HUES6 (cell line): Measurements from ENCODE around the gene CCIN.
A peak's percentile ranks its signal among the peaks of the same experiment; 100 is the strongest.

ENCODE experiments used
- H3K27ac ChIP-seq: 2 replicates; pipeline ENCODE4 v1.7.0; 2013; ENCODE audit warnings: low read depth, mild to moderate bottlenecking, low read length, inconsistent platforms
- H3K27me3 ChIP-seq: 2 replicates; pipeline ENCODE4 v1.6.1; 2013; ENCODE audit warnings: low read length; ENCODE audit not compliant: control insufficient read depth, insufficient read depth
- H3K36me3 ChIP-seq: 2 replicates; pipeline ENCODE4 v1.6.1; 2013; ENCODE audit warnings: low read length; ENCODE audit not compliant: control insufficient read depth, insufficient read depth
- H3K4me1 ChIP-seq: 2 replicates; pipeline ENCODE4 v1.6.1; 2013; ENCODE audit warnings: low read length; ENCODE audit not compliant: control insufficient read depth, insufficient read depth
- H3K4me3 ChIP-seq: 2 replicates; pipeline ENCODE4 v1.5.1; 2013; ENCODE audit warnings: low read depth, low read length
- H3K9ac ChIP-seq: one replicate; pipeline ENCODE4 v1.6.1; 2013; ENCODE audit warnings: mild to moderate bottlenecking, low read length
- H3K9me3 ChIP-seq: 2 replicates; pipeline ENCODE4 v1.6.1; 2013; ENCODE audit warnings: low read depth, low read length; ENCODE audit not compliant: control insufficient read depth, insufficient read depth

Gene CCIN

GRCh38 chr9:36191686-36192085 is 22.5 kb downstream of the CCIN start:
- no peaks in the 10 kb centered on the region for H3K27me3 ChIP-seq
- H3K9me3 ChIP-seq = no peaks in the 10 kb centered on the region
- peak overlapping the region; percentile 85 for H3K9ac ChIP-seq
- H3K27ac ChIP-seq = peak overlapping the region; percentile 82; the same call in 1 of the 2 replicates
- peaks cover 21% of the 10 kb centered on the region for H3K36me3 ChIP-seq
- peak overlapping the region; percentile 75 for H3K4me3 ChIP-seq
- H3K4me1 ChIP-seq = peaks cover 17% of the 10 kb centered on the region

DNA sequence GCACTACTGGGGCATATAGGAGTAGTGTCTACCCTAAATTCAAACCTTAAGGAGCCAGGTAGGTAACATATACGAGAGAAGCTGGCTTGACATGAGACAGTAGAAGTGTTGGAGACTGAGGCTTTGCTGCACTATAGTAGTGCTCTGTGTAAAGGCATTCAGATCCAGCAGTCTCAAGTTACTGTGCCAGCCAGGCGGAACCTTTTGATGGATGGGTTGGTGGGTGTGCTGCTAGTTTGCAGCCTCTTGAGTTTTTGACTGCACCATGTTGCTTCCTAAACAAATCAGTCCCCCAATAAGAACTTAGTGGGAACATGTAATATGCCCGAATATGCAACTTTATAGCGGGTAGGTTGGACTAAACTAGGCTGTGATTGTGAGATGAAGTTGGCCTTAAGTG is 23.0 kb downstream of the CCIN start:
- H3K4me3 ChIP-seq = peak overlapping the region; percentile 75
- no peak overlapping the region for H3K27ac ChIP-seq

GRCh38 chr9:36193023-36193422 is 23.8 kb downstream of the CCIN start:
- H3K27me3 ChIP-seq = no peaks in the 10 kb centered on the region
- peaks cover 35% of the 10 kb centered on the region for H3K36me3 ChIP-seq
- peaks cover 17% of the 10 kb centered on the region for H3K4me1 ChIP-seq
- no peaks in the 10 kb centered on the region for H3K9me3 ChIP-seq
- H3K9ac ChIP-seq = no peak overlapping the region
- peak overlapping the region; percentile 75 for H3K4me3 ChIP-seq
- H3K27ac ChIP-seq = no peak overlapping the region

More for the DNA sequence above, 23.0 kb downstream of the CCIN start:
- no peaks in the 10 kb centered on the region for H3K9me3 ChIP-seq
- no peaks in the 10 kb centered on the region for H3K27me3 ChIP-seq
- H3K36me3 ChIP-seq = peaks cover 27% of the 10 kb centered on the region
- H3K9ac ChIP-seq = peak overlapping the region; percentile 85
- peaks cover 17% of the 10 kb centered on the region for H3K4me1 ChIP-seq

GRCh38 chr9:36194326-36195000 is 25.3 kb downstream of the CCIN start:
- Histone ChIP-seq H3K36me3 (peaks cover 44% of the 10 kb centered on the region), H3K9me3 (no peaks in the 10 kb centered on the region), H3K27ac (no peak overlapping the region), H3K9ac (no peak overlapping the region), H3K27me3 (no peaks in the 10 kb centered on the region), H3K4me3 (no peak overlapping the region), H3K4me1 (peaks cover 17% of the 10 kb centered on the region)

GRCh38 chr9:36204906-36205547 is 35.8 kb downstream of the CCIN start:
- no peaks in the 10 kb centered on the region for H3K27me3 ChIP-seq
- no peaks in the 10 kb centered on the region for H3K9me3 ChIP-seq
- no peak overlapping the region for H3K9ac ChIP-seq
- H3K36me3 ChIP-seq = peaks cover 98% of the 10 kb centered on the region
- H3K27ac ChIP-seq = no peak overlapping the region
- H3K4me3 ChIP-seq = no peak overlapping the region
- no peaks in the 10 kb centered on the region for H3K4me1 ChIP-seq

- H3K4me3 ChIP-seq = no peak overlapping the region
- no peaks in the 10 kb centered on the region for H3K9me3 ChIP-seq
- H3K4me1 ChIP-seq = no peaks in the 10 kb centered on the region
- no peak overlapping the region for H3K9ac ChIP-seq
- no peak overlapping the region for H3K27ac ChIP-seq
- H3K27me3 ChIP-seq = no peaks in the 10 kb centered on the region
- peaks cover 98% of the 10 kb centered on the region for H3K36me3 ChIP-seq
Measured at GRCh38 chr9:36207016-36207415, 37.8 kb downstream of the CCIN start.

- no peak overlapping the region for H3K9ac ChIP-seq
Measured at GRCh38 chr9:36207546-36208012, 38.4 kb downstream of the CCIN start.

DNA sequence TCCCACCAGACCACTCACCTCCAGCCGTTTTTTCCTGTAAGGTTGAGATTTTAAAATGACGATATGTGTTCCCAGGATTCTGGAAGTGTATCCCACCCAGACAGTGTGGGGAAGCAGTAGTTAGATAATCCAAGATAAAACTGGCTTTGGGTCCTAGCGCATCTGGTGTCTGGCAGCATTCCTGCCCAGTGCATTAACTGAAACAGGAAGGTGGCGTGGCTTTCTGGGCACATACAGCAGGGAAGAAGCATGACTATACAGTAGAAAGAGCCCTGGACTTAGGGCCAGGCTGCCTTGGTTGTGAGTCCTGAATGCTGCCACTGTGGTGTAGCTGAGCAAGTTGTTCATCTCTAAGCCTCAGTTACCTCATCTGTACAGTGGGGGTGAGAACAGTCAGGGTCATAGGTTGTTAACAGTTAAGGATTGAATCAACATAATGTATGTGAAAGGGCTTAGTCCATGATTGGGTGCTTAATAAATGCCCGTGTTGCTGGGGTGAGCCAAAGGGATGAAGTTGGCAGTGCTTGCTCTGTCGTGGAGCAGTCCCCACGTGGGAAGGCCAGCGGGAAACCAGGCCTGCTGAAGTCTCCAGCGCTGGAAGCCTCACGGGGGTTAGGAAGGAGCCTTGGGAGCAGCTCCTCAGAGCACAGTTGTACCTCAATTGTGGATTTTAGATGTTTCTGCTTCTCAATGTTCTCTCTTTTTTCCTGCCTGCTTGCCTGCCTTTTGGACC is 39.5 kb downstream of the CCIN start:
- H3K36me3 ChIP-seq = peaks cover 98% of the 10 kb centered on the region
- no peak overlapping the region for H3K9ac ChIP-seq
- no peaks in the 10 kb centered on the region for H3K9me3 ChIP-seq
- no peak overlapping the region for H3K27ac ChIP-seq
- H3K4me3 ChIP-seq = no peak overlapping the region
- H3K27me3 ChIP-seq = no peaks in the 10 kb centered on the region
- H3K4me1 ChIP-seq = no peaks in the 10 kb centered on the region

More at GRCh38 chr9:36207546-36208012, 38.4 kb downstream of the CCIN start:
- Histone ChIP-seq H3K4me3 (no peak overlapping the region), H3K9me3 (no peaks in the 10 kb centered on the region), H3K27me3 (no peaks in the 10 kb centered on the region), H3K36me3 (peaks cover 98% of the 10 kb centered on the region), H3K27ac (no peak overlapping the region), H3K4me1 (no peaks in the 10 kb centered on the region)

GRCh38 chr9:36210722-36211121 is 41.5 kb downstream of the CCIN start:
- no peaks in the 10 kb centered on the region for H3K27me3 ChIP-seq
- H3K27ac ChIP-seq = no peak overlapping the region
- H3K36me3 ChIP-seq = peaks cover 96% of the 10 kb centered on the region
- no peaks in the 10 kb centered on the region for H3K9me3 ChIP-seq
- no peaks in the 10 kb centered on the region for H3K4me1 ChIP-seq
- H3K4me3 ChIP-seq = no peak overlapping the region
- no peak overlapping the region for H3K9ac ChIP-seq

GRCh38 chr9:36211510-36211909 is 42.3 kb downstream of the CCIN start:
- Histone ChIP-seq H3K27ac (no peak overlapping the region), H3K4me1 (no peaks in the 10 kb centered on the region), H3K36me3 (peaks cover 93% of the 10 kb centered on the region), H3K9ac (no peak overlapping the region), H3K27me3 (no peaks in the 10 kb centered on the region), H3K4me3 (no peak overlapping the region), H3K9me3 (no peaks in the 10 kb centered on the region)

DNA sequence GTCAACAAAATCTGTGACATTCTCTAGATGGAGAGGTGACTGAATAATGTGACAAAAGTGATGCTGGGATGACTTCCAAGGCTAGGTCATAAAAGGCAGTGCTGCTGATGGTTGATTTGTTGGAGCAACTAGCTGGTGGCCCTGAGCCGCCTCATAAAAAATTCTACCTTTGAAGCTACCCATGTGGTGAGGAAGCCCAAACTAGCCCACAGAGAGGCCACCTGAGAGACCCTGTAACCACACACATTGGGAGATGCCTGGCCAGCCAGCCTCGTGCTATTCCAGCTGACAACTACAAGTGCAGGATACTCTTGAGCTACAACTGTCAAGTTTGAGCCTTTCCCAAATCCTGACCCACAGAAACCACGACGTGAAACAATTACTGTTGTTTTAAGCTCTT is 44.2 kb downstream of the CCIN start:
- Histone ChIP-seq H3K36me3 (peaks cover 90% of the 10 kb centered on the region), H3K4me3 (no peak overlapping the region), H3K4me1 (no peaks in the 10 kb centered on the region), H3K27me3 (no peaks in the 10 kb centered on the region), H3K27ac (no peak overlapping the region), H3K9ac (no peak overlapping the region), H3K9me3 (no peaks in the 10 kb centered on the region)
